ENCODE results near the gene PRCD. TPM values are rescaled to one million over a fixed set of nuclear protein-coding genes. Genes with fewer than 3 reads are reported as not detected.

PRCD gene
- total RNA-seq, 2 donors from 2014 or later, result 0.29 to 1.2 TPM

GRCh38 chr17:76569607-76570279 lies 29.9 kb downstream of the PRCD start:
- intact Hi-C loops (cut with DNase I), result loop anchor here (5.0 kb wide), 1 partner anchor 63 kb away; no protein-coding TSS in a partner anchor
- no peak overlapping the region for H3K27ac ChIP-seq
- TF ChIP-seq, protein P1, sequence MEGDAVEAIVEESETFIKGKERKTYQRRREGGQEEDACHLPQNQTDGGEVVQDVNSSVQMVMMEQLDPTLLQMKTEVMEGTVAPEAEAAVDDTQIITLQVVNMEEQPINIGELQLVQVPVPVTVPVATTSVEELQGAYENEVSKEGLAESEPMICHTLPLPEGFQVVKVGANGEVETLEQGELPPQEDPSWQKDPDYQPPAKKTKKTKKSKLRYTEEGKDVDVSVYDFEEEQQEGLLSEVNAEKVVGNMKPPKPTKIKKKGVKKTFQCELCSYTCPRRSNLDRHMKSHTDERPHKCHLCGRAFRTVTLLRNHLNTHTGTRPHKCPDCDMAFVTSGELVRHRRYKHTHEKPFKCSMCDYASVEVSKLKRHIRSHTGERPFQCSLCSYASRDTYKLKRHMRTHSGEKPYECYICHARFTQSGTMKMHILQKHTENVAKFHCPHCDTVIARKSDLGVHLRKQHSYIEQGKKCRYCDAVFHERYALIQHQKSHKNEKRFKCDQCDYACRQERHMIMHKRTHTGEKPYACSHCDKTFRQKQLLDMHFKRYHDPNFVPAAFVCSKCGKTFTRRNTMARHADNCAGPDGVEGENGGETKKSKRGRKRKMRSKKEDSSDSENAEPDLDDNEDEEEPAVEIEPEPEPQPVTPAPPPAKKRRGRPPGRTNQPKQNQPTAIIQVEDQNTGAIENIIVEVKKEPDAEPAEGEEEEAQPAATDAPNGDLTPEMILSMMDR (IDR thresholded peaks at IDR 0.05), result no peak
- no peak for DNase-seq
- no peaks in the 10 kb centered on the region for H3K36me3 ChIP-seq
- H3K27me3 ChIP-seq, result no peaks in the 10 kb centered on the region
- no peaks in the 10 kb centered on the region for H3K9me3 ChIP-seq
- no peak overlapping the region for H3K9ac ChIP-seq (ENCODE audit: low read depth in 2 of 2, low read length in 2 of 2)
- H3K4me1 ChIP-seq, result no peaks in the 10 kb centered on the region
- H3K4me3 ChIP-seq, result no peak overlapping the region

- H3K27ac ChIP-seq, result no peak overlapping the region
Measured at GRCh38 chr17:76570457-76570856, 30.6 kb downstream of the PRCD start.

GRCh38 chr17:76570877-76571471 lies 31.1 kb downstream of the PRCD start:
- TF ChIP-seq, protein P1 (IDR thresholded peaks at IDR 0.05), result no peak
- Histone ChIP-seq H3K27me3 (no peaks in the 10 kb centered on the region), H3K4me3 (no peak overlapping the region), H3K27ac (no peak overlapping the region), H3K9me3 (no peaks in the 10 kb centered on the region), H3K4me1 (no peaks in the 10 kb centered on the region), H3K36me3 (no peaks in the 10 kb centered on the region), H3K9ac (ENCODE audit: low read depth in 2 of 2, low read length in 2 of 2) (no peak overlapping the region)
- intact Hi-C loops (cut with DNase I), result no loop called here
- DNase-seq, result no peak

More at GRCh38 chr17:76570457-76570856, 30.6 kb downstream of the PRCD start:
- Histone ChIP-seq H3K9ac (ENCODE audit: low read depth in 2 of 2, low read length in 2 of 2) (no peak overlapping the region), H3K4me1 (no peaks in the 10 kb centered on the region), H3K27me3 (no peaks in the 10 kb centered on the region), H3K36me3 (no peaks in the 10 kb centered on the region), H3K9me3 (no peaks in the 10 kb centered on the region), H3K4me3 (no peak overlapping the region)
- TF ChIP-seq, protein P1 (IDR thresholded peaks at IDR 0.05), result no peak
- intact Hi-C loops (cut with DNase I), result no loop called here
- no peak for DNase-seq

GRCh38 chr17:76572201-76572910 lies 32.5 kb downstream of the PRCD start:
- H3K4me1 ChIP-seq, result no peaks in the 10 kb centered on the region
- no peaks in the 10 kb centered on the region for H3K9me3 ChIP-seq
- no peak overlapping the region for H3K4me3 ChIP-seq
- intact Hi-C loops (cut with DNase I), result no loop called here
- no peaks in the 10 kb centered on the region for H3K27me3 ChIP-seq
- no peak overlapping the region for H3K9ac ChIP-seq (ENCODE audit: low read depth in 2 of 2, low read length in 2 of 2)
- no peak overlapping the region for H3K27ac ChIP-seq
- no peak for DNase-seq
- H3K36me3 ChIP-seq, result no peaks in the 10 kb centered on the region
- TF ChIP-seq, protein P1 (IDR thresholded peaks at IDR 0.05), result no peak

- TF ChIP-seq, protein P1 (IDR thresholded peaks at IDR 0.05), result no peak
- Histone ChIP-seq H3K36me3 (no peaks in the 10 kb centered on the region), H3K4me1 (no peaks in the 10 kb centered on the region), H3K27me3 (no peaks in the 10 kb centered on the region), H3K9ac (ENCODE audit: low read depth in 2 of 2, low read length in 2 of 2) (no peak overlapping the region), H3K4me3 (no peak overlapping the region), H3K9me3 (no peaks in the 10 kb centered on the region), H3K27ac (no peak overlapping the region)
- DNase-seq, result no peak
- intact Hi-C loops (cut with DNase I), result no loop called here
Measured at GRCh38 chr17:76573096-76573495, 33.3 kb downstream of the PRCD start.

Data from colonic mucosa (tissue), 4 donors.